B cell (primary cell): ENCODE data around the gene MLKL. TPM values are rescaled to one million over a fixed set of nuclear protein-coding genes. Genes with fewer than 3 reads are reported as not detected.

Experiments used
- ATAC-seq: fragments of 200-7000 bp; cut with Tn5 transposase; one replicate; pipeline ENCODE4 v1.10.0; 2021; ENCODE audit warnings: low read depth, mild to moderate bottlenecking, moderate number of reproducible peaks, moderate library complexity
- CTCF ChIA-PET: fragments of 350-600 bp; sonication (Branson Sonifier 250); formaldehyde crosslinking; loops from one replicate; lab custom pipeline; 2021; ENCODE audit warnings: antibody characterized with exemption, inconsistent platforms; lab: Charles Lee
- POLR2A ChIA-PET: fragments of 350-600 bp; sonication (Branson Sonifier 250); formaldehyde crosslinking; loops from one replicate; lab custom pipeline; 2021; ENCODE audit warnings: antibody characterized with exemption; lab: Charles Lee
- DNase-seq: peaks from one replicate; pipeline ENCODE4 v3.0.0; 2013
- H2AFZ ChIP-seq: 2 replicates; pipeline ENCODE4 v1.6.1; 2012; ENCODE audit warnings: mild to moderate bottlenecking, low read depth, low read length; ENCODE audit not compliant: insufficient read depth, poor library complexity, severe bottlenecking
- H3K27ac ChIP-seq, 2 donors: 1 replicate in 1 of 2; 2 replicates in 1 of 2; pipeline ENCODE4 v1.5.1; 2012 to 2013; ENCODE audit warnings: low read length in 2 of 2, mild to moderate bottlenecking in 2 of 2, moderate library complexity in 1 of 2
- H3K27me3 ChIP-seq, 4 experiments: fragments of 200-600 bp in 1 of 4; sonication (generic) in 1 of 4; replicated peaks in 1 of 4; 1 replicate in 2 of 4; 2 replicates in 2 of 4; pipeline versions ENCODE4 v1.6.1 to v1.7.0; 2013 to 2016; ENCODE audit warnings: low read length in 3 of 4, mild to moderate bottlenecking in 2 of 4, mixed read lengths in 1 of 4, moderate library complexity in 1 of 4; ENCODE audit not compliant: insufficient read depth in 4 of 4, control insufficient read depth in 3 of 4; ENCODE audit errors: control extremely low read depth in 1 of 4
- H3K36me3 ChIP-seq, 2 experiments: replicated peaks in 1 of 2; 1 replicate in 1 of 2; 2 replicates in 1 of 2; pipeline versions ENCODE4 v1.6.1 to v1.7.1; 2013; ENCODE audit warnings: low read length in 1 of 2; ENCODE audit not compliant: insufficient read depth in 2 of 2, control insufficient read depth in 1 of 2; ENCODE audit errors: control extremely low read depth in 1 of 2, extremely low read depth in 1 of 2
- H3K4me1 ChIP-seq, 2 donors: fragments of 200-600 bp in 1 of 2; sonication (generic) in 1 of 2; 1 replicate in 1 of 2; 2 replicates in 1 of 2; pipeline versions ENCODE4 v1.5.1 to v1.6.1; 2013 to 2017; ENCODE audit warnings: low read length in 2 of 2; ENCODE audit not compliant: control insufficient read depth in 2 of 2, insufficient read depth in 2 of 2
- H3K4me2 ChIP-seq: replicated peaks from 2 replicates; pipeline ENCODE3; 2012; ENCODE audit warnings: mild to moderate bottlenecking, low read depth, low read length; ENCODE audit not compliant: poor library complexity, severe bottlenecking
- H3K4me3 ChIP-seq, 5 experiments: fragments of 200-600 bp in 1 of 5; sonication (generic) in 1 of 5; 1 replicate in 3 of 5; 2 replicates in 2 of 5; pipeline versions ENCODE4 v1.5.1 to v1.7.0; 2011 to 2016; ENCODE audit warnings: low read length in 4 of 5, mild to moderate bottlenecking in 4 of 5, low read depth in 2 of 5, control low read depth in 1 of 5, moderate library complexity in 1 of 5; ENCODE audit not compliant: insufficient read depth in 1 of 5; ENCODE audit errors: control extremely low read depth in 1 of 5, extremely low read depth in 1 of 5
- H3K79me2 ChIP-seq: fragments of 200-600 bp; sonication (generic); one replicate; pipeline ENCODE4 v1.6.0; 2016; ENCODE audit warnings: low read length; ENCODE audit not compliant: control insufficient read depth, insufficient read depth
- H3K9ac ChIP-seq: fragments of 200-600 bp; sonication (generic); 2 replicates; pipeline ENCODE4 v1.6.1; 2017; ENCODE audit warnings: mild to moderate bottlenecking, low read length, moderate library complexity
- H3K9me3 ChIP-seq, 3 donors: one replicate each; pipeline versions ENCODE4 v1.6.1 to v1.7.1; 2013; ENCODE audit warnings: low read length in 2 of 3; ENCODE audit not compliant: control insufficient read depth in 2 of 3, insufficient read depth in 1 of 3; ENCODE audit errors: control extremely low read depth in 1 of 3
- H4K20me1 ChIP-seq: 2 replicates; pipeline ENCODE4 v1.6.0; 2012; ENCODE audit warnings: mild to moderate bottlenecking, low read length; ENCODE audit not compliant: insufficient read depth, control insufficient read depth, poor library complexity, severe bottlenecking
- H3K27ac Mint-ChIP-seq: one replicate; pipeline ENCODE4 v1.8.0; 2021; ENCODE audit warnings: mixed read lengths
- H3K27me3 Mint-ChIP-seq: one replicate; pipeline ENCODE4 v1.8.0; 2021; ENCODE audit warnings: mixed read lengths
- H3K4me1 Mint-ChIP-seq: one replicate; pipeline ENCODE4 v1.8.0; 2021; ENCODE audit warnings: mixed read lengths
- H3K4me3 Mint-ChIP-seq: one replicate; pipeline ENCODE4 v1.8.0; 2021; ENCODE audit warnings: mixed read lengths
- H3K9me3 Mint-ChIP-seq: one replicate; pipeline ENCODE4 v1.8.0; 2022; ENCODE audit warnings: mixed read lengths; ENCODE audit not compliant: insufficient read depth
- EZH2 ChIP-seq: IDR thresholded peaks from 2 replicates; pipeline ENCODE4 v1.6.1; 2012; ENCODE audit warnings: borderline replicate concordance, low read depth, mild to moderate bottlenecking, moderate library complexity, low read length; ENCODE audit not compliant: insufficient read depth, poor library complexity, severe bottlenecking
- WGBS: methylation state at CpG from one replicate; pipeline ENCODE4 v1.1.5; 2013; ENCODE audit warnings: missing lambda C conversion rate; ENCODE audit not compliant: insufficient coverage; 5-methylcytosine and 5-hydroxymethylcytosine counted together
- intact Hi-C: fragments of 100-400 bp; cut with micrococcal nuclease; formaldehyde crosslinking; loops from one replicate; pipeline ENCODE4 v1.10.0; 2022
- polyA plus RNA-seq: library from polyadenylated mRNA; depleted of rRNA; stranded (reverse); fragments of >200 nt; gene quantifications from 2 replicates; pipeline ENCODE4 v1.2.3, GENCODE V29; 2012
- total RNA-seq, 2 donors: library from RNA; stranded (reverse); fragments of 120-200 nt in 1 of 2; gene quantifications; 1 replicate in 1 of 2; 2 replicates in 1 of 2; pipeline versions ENCODE4 v1.2.3 to v1.2.4, GENCODE V29; 2013 to 2022
- TF ChIP-seq, protein P1 (sequence below): fragments of 200-600 bp; IDR thresholded peaks from one replicate; pipeline ENCODE4 v1.8.0; 2022; ENCODE audit warnings: antibody characterized with exemption, mild to moderate bottlenecking

The MLKL gene
- total and polyA plus RNA-seq, 2 donors (not counting 1 experiment from before 2014, with no cell fraction given), result 13.4 to 19.7 TPM

DNA sequence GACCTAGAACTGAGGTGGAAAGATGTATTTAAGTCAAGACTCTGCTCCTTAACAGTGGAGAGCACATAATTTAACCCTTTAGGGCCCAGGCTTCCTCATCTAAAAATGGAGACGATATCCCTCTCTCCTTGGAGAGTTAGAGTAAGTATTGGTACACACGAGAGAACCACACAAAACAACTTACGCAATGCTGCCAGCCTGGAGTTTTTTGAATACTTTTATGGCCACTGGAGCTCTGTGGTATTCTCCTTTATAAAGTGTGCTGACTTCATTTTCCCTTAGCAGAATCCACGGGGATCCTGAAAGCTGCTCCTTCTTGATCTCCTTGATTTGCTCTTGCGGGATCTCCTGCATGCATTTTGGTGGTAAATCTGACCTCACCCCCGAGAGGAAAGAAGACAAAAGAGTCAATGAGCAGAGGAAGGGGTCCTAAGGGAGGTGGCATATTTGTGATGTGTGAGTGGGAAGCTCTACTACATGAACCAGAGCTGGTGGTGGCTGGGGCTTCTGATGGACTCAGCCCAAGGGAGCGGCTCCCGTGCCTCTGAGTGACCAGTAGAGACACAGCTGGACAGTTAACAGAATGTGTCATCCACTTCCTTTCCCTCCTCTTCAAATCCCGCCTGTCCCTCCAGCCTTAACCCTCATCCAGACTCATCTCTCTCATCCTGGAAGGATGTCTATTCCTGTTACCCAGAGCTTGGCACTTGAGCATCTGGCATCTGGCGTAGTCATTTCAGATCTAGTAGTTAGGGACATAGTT is 9.4 kb downstream of the MLKL start:
- CTCF ChIA-PET, result no interaction called here
- Histone ChIP-seq H3K27me3 (no peaks in the 10 kb centered on the region), H3K27ac (no peak overlapping the region), H4K20me1 (no peaks in the 10 kb centered on the region), H3K4me3 (no peak overlapping the region), H2AFZ (no peak overlapping the region), H3K79me2 (peaks cover 20% of the 10 kb centered on the region), H3K36me3 (peaks cover 0 to 30% of the 10 kb centered on the region in 2 experiments), H3K4me1 (peaks cover 3 to 5% of the 10 kb centered on the region in 2 donors), H3K9me3 (no peaks in the 10 kb centered on the region), H3K9ac (no peak overlapping the region), H3K4me2 (no peak overlapping the region)
- intact Hi-C loops, result no loop called here
- no peak overlapping the region for H3K4me3 Mint-ChIP-seq
- POLR2A ChIA-PET, result no interaction called here
- 98% methylated on average over 7 of the region's 10 CpGs for WGBS
- DNase-seq (no peak), ATAC-seq (no peak)
- no peak for TF ChIP-seq EZH2
- TF ChIP-seq, protein P1, sequence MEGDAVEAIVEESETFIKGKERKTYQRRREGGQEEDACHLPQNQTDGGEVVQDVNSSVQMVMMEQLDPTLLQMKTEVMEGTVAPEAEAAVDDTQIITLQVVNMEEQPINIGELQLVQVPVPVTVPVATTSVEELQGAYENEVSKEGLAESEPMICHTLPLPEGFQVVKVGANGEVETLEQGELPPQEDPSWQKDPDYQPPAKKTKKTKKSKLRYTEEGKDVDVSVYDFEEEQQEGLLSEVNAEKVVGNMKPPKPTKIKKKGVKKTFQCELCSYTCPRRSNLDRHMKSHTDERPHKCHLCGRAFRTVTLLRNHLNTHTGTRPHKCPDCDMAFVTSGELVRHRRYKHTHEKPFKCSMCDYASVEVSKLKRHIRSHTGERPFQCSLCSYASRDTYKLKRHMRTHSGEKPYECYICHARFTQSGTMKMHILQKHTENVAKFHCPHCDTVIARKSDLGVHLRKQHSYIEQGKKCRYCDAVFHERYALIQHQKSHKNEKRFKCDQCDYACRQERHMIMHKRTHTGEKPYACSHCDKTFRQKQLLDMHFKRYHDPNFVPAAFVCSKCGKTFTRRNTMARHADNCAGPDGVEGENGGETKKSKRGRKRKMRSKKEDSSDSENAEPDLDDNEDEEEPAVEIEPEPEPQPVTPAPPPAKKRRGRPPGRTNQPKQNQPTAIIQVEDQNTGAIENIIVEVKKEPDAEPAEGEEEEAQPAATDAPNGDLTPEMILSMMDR, result no peak
- H3K4me1 Mint-ChIP-seq, result peaks cover 5% of the 10 kb centered on the region
- no peak overlapping the region for H3K27ac Mint-ChIP-seq
- no peaks in the 10 kb centered on the region for H3K9me3 Mint-ChIP-seq
- no peaks in the 10 kb centered on the region for H3K27me3 Mint-ChIP-seq

DNA sequence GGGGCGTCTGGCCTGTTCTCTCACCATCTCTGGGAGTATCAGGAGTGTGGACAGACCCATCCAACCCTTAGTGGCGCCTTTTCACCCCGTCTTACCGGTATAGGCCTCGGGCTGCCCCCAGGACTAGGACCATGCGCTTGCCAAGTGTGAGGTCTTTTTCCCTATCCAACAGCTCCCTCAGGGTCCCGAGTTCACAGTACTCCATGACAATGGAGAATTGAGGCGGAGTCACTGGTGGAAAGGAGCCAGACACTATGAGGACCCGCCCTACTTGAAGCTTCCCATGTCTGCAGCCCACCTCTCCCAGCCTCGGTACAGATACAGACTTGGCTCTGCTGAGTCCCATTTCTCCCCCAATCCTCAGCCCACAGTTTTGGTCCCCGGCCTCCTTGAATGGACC is 18.1 kb downstream of the MLKL start:
- TF ChIP-seq EZH2, result no peak
- TF ChIP-seq, protein P1, result no peak
- DNase-seq (no peak), ATAC-seq (no peak)
- WGBS, result 95% methylated on average over 5 of the region's 11 CpGs
- Histone ChIP-seq H2AFZ (no peak overlapping the region), H3K4me1 (peaks cover 3 to 12% of the 10 kb centered on the region in 2 donors), H4K20me1 (no peaks in the 10 kb centered on the region), H3K27ac (no peak overlapping the region), H3K9me3 (no peaks in the 10 kb centered on the region), H3K4me2 (no peak overlapping the region), H3K36me3 (peaks cover 0 to 22% of the 10 kb centered on the region in 2 experiments), H3K9ac (no peak overlapping the region), H3K79me2 (no peaks in the 10 kb centered on the region), H3K4me3 (no peak overlapping the region), H3K27me3 (no peaks in the 10 kb centered on the region)
- no peaks in the 10 kb centered on the region for H3K9me3 Mint-ChIP-seq
- H3K4me3 Mint-ChIP-seq, result no peak overlapping the region
- ChIA-PET CTCF (interaction anchor here (0.7 kb wide), 1 partner anchor 570 kb away, joined by 5 read pairs; no protein-coding TSS in a partner anchor), POLR2A (no interaction called here)
- intact Hi-C loops, result loop anchor here (2.0 kb wide), 1 partner anchor 16 kb away; the partner anchor contains the start of gene RFWD3
- H3K4me1 Mint-ChIP-seq, result peaks cover 7% of the 10 kb centered on the region
- no peak overlapping the region for H3K27ac Mint-ChIP-seq
- H3K27me3 Mint-ChIP-seq, result no peaks in the 10 kb centered on the region
